Embryonic facial prominence (tissue), 1 donor: ENCODE data around the gene TET3.

Source experiments
- DNase-seq: peaks from one replicate; pipeline ENCODE4 v3.0.0-alpha.2; 2016; ENCODE audit errors: extremely low spot score

The TET3 gene

DNA sequence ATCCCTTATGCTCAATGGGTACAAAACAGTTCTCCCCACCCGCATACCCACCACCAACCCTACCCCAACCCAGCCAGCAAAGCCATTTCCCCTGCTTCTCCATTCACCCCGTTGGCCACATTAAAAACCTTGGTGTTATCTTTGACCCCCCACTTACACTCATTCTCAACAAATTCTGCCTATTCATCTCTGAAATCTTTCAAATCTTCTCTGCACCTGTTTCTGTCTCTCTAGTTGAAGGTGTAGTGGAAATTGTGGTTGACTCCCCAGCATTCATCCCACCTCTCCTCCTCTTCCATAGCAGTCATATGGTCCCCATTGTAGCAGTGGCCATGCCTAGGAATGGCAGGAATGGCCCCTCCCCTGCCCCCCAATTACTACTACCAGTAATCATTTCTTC, 20.5 kb upstream of the TET3 start:
- no peak for DNase-seq

DNA sequence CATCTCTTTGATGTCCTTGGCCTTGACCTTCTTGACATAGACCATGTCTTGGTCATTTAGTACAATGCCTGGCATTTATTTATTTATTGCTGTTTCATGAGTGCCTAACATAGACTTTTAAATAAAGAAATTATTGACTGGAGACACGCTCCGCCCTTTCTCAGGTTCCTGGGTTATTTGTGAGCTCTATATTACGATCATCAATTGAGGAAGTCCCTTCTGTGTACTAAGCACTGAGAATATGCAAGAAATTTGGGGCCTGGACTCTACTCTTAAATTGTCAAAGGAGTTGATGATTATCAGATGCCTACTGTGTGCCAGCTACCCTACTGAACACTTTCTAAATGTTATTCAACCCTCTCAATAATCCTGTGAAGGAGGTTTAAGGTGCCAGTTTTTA, 19.7 kb upstream of the TET3 start:
- no peak for DNase-seq

DNA sequence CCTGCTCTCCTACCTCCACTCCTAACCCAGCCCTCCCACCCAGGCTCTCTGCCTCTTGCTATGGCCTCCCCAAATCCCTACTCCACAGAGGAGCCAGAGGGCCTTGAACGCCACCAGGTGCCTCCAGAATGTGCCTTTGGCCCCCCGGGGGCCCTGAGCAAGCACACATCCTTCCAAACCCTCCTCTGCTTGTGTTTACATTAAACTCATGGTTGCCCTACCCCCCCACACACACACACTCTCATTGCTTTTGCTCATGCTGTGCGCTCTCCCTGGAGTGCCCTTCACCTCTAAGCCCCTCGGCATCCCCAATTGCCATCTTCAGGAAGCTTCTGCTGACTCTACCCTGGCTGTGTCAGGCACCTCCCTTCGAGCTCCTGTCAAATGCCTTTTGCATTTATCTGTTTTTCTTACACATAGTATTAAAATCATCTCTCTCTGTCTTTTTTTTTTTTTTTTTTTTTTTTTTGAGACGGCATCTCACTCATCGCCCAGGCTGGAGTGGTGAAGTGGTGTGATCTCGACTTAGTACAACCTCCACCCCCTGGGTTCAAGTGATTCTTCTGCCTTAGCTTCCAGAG, 16.3 kb upstream of the TET3 start:
- DNase-seq: no peak

GRCh38 chr2:73969356-73969755, 15.4 kb upstream of the TET3 start:
- DNase-seq: no peak

DNA sequence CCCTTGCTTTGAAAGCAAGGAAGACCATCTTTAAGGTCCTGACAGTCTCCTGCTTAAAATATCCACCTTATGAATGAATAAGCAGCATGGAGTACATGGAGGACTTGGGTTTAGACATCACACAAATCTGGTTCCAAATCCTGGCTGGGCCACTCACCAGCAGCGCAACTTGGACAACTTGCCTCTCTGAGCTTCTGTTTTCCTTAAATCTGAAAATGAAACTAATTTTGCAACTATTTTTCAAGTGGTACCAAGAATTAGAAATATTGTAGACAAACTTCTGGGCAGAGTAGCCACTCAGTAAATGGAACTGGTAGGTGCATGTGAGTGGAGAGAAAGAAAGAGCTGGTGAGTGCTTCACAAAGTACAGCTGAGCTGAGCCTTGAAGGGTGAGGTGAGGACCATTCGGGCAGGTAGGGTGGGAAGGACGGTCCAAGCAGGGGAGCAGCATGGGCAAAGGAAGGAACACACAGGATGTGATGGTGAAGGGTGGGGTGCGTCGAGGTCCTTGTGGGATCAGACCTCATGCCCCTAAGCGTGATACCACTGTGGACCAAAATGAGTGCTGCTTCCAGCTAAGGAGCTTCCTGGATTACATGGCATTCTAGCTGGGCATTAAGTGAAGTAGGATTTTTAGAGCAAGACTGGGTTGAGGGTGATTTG, 14.4 kb upstream of the TET3 start:
- no peak for DNase-seq

DNA sequence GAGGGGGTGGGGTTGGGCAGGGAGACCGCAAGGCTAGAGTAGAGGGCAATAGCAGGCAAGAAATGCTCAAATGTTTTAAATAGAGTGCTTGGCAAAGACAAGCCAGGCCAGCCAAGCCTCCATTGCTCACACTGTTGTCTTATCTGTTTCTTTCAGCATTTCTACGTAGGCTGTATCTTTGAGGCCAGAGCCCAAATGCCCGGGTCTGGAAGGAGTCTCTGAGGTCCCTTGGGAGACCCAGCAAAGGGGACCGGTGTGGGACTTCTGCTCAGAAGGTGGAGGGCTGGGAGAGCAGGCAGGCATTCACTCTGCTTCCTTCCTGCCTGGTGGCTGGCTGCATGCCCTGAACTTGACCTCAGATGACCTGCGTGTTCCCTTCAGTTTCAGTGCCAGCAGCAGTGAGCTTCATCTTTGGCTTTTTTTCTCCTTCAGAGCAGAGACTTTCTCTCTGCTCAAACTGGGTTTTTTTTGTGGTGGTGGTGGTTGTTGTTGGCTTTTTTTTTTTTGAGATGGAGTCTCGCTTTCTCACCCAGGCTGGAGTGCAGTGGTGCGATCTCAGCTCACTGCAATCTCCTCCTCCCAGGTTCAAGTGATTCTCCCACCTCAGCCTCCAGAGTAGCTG, 13.7 kb upstream of the TET3 start:
- DNase-seq: no peak

DNA sequence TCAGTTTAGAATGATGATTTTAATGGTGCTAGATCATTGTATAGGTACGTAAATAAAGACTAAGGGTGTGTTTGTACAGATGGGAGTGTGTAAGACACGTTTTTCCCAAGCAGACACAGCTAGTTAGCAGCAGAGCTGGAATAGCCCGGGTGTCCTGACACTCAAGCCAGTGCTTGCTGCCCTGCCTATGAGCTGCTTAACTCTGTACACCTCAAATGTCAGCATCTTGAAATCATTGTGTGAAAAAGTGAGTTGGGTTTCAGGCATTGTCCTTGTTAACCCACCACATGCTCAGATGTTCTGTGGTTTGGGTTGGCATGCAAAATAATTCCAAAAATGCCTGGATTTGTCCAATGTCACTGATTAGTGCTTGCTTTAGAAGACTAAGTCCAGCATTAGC, 13.0 kb upstream of the TET3 start:
- DNase-seq: no peak

DNA sequence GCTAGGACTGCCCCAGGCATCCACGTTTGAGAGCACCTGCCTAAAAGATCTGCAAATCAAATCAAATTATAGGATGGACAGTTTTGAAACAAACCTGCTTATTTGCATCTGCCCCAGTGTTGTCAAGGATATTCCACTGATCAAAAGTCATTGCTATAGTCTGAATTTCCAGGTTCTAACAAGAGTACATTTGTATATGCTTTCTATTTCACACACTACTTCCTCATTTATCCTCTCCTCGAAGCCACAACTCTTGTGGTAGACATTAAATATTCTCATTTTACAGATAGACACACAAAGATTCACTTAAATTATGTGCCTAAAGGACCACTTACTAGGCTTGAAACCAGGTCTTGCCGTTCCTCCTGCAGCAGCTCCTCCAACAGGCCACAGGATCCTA, 11.9 kb upstream of the TET3 start:
- no peak for DNase-seq

- no peak for DNase-seq
These were observed 9.0 kb upstream of the TET3 start for GRCh38 chr2:73975731-73976130.

- no peak for DNase-seq
These were observed 7.9 kb upstream of the TET3 start for GRCh38 chr2:73976803-73977202.

DNA sequence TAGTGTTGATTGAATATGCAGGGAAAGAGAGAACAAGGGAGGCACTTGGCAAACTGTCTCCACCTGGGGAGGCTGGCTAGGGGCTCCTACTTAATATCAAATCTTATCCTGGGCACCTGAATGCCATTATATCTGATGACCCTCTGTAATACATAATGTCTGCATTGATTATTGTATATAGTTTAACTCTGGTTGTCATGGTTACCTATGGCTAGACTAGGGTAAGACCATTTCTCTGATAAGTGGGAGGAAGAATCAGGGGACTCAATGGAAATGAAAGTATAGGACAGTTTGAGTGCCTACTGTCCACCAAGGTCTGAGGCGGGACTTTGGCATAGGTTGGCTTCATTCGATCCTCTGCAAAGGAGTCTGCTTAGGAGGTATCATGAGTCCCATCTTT, 7.2 kb upstream of the TET3 start:
- DNase-seq: no peak

DNA sequence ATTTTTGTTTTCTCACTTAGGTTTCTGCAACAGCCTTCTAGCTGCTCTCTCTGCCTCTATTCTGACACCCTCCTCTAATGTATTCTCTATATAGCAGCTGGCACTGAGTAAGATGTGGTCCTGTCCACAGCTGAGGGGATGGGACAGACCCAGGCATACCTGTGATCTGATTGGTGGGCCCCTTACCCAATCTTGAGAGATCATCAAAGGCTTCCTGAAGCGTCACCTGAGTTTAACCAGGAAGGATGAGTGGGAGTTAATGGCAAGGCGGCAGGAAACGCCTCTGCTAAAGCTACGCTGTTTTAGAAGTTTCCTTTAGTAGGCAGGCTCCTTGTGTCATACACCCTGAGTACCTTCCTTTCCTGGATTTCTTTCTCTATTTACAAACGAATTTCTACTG, 5.7 kb upstream of the TET3 start:
- no peak for DNase-seq

GRCh38 chr2:73979686-73980085, 5.0 kb upstream of the TET3 start:
- DNase-seq: no peak

- DNase-seq: no peak
These were observed 4.1 kb upstream of the TET3 start for GRCh38 chr2:73980566-73980965.

- DNase-seq: no peak
These were observed 3.4 kb upstream of the TET3 start for GRCh38 chr2:73981081-73982001.

DNA sequence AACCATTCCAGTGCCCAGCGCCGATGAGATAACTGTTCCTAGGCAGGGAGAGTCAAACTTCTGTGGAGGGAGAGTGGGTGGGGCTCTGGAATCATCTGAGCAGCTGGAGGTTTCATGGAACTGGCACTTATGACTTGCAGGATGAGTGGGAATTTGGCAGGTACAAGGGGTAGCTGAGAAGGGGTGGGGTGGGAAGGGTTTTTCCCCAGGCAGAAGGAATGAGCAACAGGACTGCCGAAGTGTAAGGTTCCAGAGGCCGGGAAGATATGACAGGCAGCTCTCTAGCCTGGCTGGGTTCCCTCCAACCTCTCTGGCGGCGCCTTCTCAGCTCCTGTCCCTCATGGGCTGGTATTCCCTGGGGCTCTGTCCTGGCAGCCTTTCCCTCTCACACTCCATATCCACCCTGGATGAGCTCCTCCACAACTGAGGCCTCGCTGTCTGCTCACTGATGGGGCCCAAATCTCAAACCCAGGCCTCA, 2.5 kb upstream of the TET3 start:
- DNase-seq: no peak

- no peak for DNase-seq
These were observed 1.1 kb upstream of the TET3 start for GRCh38 chr2:73983322-73984202.

- no peak for DNase-seq
These were observed 205 bp downstream of the TET3 start for GRCh38 chr2:73984922-73985307.

DNA sequence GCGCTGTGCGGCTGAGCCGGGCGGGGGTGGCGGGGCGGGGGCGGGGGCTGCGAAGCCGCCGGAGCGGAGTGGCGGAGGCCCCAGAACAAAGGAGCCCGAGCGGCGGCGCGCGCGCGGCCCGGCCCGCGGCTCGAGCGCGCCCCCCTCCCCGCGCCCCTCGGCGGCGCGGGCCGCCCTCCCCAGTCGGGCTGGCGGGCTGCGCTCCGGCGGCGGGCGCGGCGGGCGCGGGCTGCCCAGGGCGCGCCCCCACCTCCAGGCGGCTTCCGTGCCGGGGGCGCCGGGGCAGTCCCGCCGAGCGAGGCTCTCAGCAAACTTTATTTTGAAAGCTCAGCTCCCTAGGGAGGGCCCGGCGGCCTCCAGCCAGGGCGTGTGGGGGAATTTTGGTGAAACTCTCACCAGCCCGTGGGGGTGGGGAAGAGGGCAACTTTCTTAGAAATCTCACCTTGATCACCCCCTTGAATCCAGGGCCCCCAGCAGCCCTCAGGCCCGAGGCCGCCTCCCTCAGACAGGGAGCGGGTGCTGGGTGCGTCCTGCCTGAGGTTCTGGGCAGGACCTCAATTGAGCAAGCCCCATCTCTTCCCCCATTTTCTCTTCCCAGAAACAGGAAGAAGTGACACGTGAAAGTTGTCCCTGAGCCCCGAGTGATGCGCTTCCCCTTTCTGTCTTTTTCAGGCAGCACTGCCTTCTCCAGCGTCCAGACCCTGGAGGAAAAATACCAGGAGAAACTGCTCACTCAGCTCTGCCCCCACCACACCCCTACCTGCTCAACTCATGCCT, 786 bp downstream of the TET3 start:
- no peak for DNase-seq

GRCh38 chr2:73986085-73986681, 1.5 kb downstream of the TET3 start:
- DNase-seq: no peak
